NCI-H2107 (cell line): Measurements from ENCODE around the gene CHST7.

Experiments
- DNase-seq: peaks from one replicate; lab custom pipeline; 2025; lab: John Stamatoyannopoulos, UW

Gene CHST7

GRCh38 chrX:46573892-46574773 lies 568 bp downstream of the CHST7 start:
- peak; percentile 73 for DNase-seq

GRCh38 chrX:46574774-46575381 lies 1.3 kb downstream of the CHST7 start:
- DNase-seq, result peak; percentile 48

- DNase-seq, result no peak
These were observed 2.0 kb downstream of the CHST7 start for GRCh38 chrX:46575586-46575985.

GRCh38 chrX:46575991-46576392 lies 2.4 kb downstream of the CHST7 start:
- no peak for DNase-seq

GRCh38 chrX:46576458-46576857 lies 2.9 kb downstream of the CHST7 start:
- DNase-seq, result no peak

- DNase-seq, result no peak
These were observed 3.8 kb downstream of the CHST7 start for GRCh38 chrX:46577221-46578005.

GRCh38 chrX:46579250-46579649 lies 5.7 kb downstream of the CHST7 start:
- no peak for DNase-seq

GRCh38 chrX:46580613-46581012 lies 7.0 kb downstream of the CHST7 start:
- DNase-seq, result no peak

- no peak for DNase-seq
These were observed 8.8 kb downstream of the CHST7 start for GRCh38 chrX:46582325-46582724.

GRCh38 chrX:46582966-46583365 lies 9.4 kb downstream of the CHST7 start:
- no peak for DNase-seq

GRCh38 chrX:46584736-46585135 lies 11.2 kb downstream of the CHST7 start:
- no peak for DNase-seq

- no peak for DNase-seq
These were observed 13.6 kb downstream of the CHST7 start for GRCh38 chrX:46587158-46587557.

GRCh38 chrX:46587753-46588171 lies 14.2 kb downstream of the CHST7 start:
- no peak for DNase-seq

GRCh38 chrX:46588263-46588662 lies 14.7 kb downstream of the CHST7 start:
- no peak for DNase-seq

GRCh38 chrX:46589977-46590723 lies 16.6 kb downstream of the CHST7 start:
- DNase-seq, result no peak

GRCh38 chrX:46595084-46595483 lies 21.5 kb downstream of the CHST7 start:
- DNase-seq, result no peak

- DNase-seq, result no peak
These were observed 23.6 kb downstream of the CHST7 start for GRCh38 chrX:46597208-46597607.

GRCh38 chrX:46597771-46598170 lies 24.2 kb downstream of the CHST7 start:
- DNase-seq, result no peak

GRCh38 chrX:46599051-46599560 lies 25.5 kb downstream of the CHST7 start:
- DNase-seq, result no peak

GRCh38 chrX:46601283-46601682 lies 27.7 kb downstream of the CHST7 start:
- no peak for DNase-seq

- no peak for DNase-seq
These were observed 29.0 kb downstream of the CHST7 start for GRCh38 chrX:46602468-46603102.
